Measurements from ENCODE around the gene PPM1D.

DNA sequence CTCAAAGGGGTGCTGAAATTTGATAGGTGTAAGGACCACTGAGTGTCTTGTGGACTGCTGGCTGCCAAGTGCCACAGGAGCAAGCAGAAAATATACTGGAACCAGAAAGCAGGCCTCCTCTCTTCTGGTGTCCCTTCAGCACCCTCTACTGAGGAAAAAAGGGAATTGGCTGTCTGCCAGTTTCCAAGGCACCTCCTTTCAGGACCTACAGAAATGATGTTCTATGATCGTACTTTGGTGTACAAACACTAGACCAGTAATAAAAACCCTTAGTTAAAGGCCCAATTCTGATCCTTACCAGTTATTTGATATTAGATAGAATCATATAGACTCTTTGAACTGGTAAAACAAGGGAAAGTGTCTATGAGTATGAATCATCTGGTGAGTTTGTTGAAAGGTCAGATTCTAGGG, 41.8 kb downstream of the PPM1D start:
- peak; percentile 33 for TF ChIP-seq CTCF (IDR thresholded peaks at IDR 0.05; ENCODE audit: insufficient read depth, low read length, poor library complexity, severe bottlenecking)
- TF ChIP-seq EZH2phosphoT487 (conservative IDR thresholded peaks at IDR 0.05; ENCODE audit: low read length): no peak
